Measurements from ENCODE around the gene HCN4. TPM values are rescaled to one million over a fixed set of nuclear protein-coding genes. Genes with fewer than 3 reads are reported as not detected.

Gene HCN4
- total RNA-seq, 2 donors from 2014 or later: 0.82 to 3.1 TPM

DNA sequence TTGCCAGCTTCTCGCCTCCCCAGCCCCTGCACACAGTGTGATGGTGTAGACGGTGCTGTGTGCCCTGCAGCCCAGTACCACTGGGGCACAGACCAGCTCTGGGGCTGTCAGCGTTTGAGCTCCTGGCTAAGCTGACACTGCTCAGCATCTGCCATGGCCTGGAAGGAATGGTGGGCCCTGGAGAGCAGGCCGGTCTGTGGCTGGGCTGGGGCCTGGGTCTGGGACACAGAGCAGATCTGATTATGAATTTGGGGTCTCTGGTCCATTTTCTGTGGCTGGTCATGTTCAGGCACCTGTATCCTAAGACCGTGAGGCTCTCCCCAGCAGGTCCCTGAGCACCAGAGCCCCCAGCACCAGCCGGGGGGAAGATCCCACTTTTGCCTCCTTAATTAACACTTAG lies 34.7 kb downstream of the HCN4 start:
- H3K4me1 Mint-ChIP-seq: no peaks in the 10 kb centered on the region
- DNase-seq: no peak
- H3K27ac Mint-ChIP-seq: no peak overlapping the region
- Histone ChIP-seq H3K9ac (ENCODE audit: extremely low read depth, low read length, poor library complexity, severe bottlenecking) (no peak overlapping the region), H3K4me3 (ENCODE audit: low read length) (no peak overlapping the region), H3K27ac (ENCODE audit: low read depth, low read length) (no peak overlapping the region), H3K27me3 (ENCODE audit: control insufficient read depth, insufficient read depth, low read length, poor library complexity, severe bottlenecking) (no peaks in the 10 kb centered on the region), H3K36me3 (ENCODE audit: control insufficient read depth, insufficient read depth, low read length) (no peaks in the 10 kb centered on the region), H3K9me3 (ENCODE audit: control insufficient read depth, low read length) (no peaks in the 10 kb centered on the region), H3K4me1 (ENCODE audit: control insufficient read depth, insufficient read depth, low read length) (no peaks in the 10 kb centered on the region)
- TF ChIP-seq, protein P1, sequence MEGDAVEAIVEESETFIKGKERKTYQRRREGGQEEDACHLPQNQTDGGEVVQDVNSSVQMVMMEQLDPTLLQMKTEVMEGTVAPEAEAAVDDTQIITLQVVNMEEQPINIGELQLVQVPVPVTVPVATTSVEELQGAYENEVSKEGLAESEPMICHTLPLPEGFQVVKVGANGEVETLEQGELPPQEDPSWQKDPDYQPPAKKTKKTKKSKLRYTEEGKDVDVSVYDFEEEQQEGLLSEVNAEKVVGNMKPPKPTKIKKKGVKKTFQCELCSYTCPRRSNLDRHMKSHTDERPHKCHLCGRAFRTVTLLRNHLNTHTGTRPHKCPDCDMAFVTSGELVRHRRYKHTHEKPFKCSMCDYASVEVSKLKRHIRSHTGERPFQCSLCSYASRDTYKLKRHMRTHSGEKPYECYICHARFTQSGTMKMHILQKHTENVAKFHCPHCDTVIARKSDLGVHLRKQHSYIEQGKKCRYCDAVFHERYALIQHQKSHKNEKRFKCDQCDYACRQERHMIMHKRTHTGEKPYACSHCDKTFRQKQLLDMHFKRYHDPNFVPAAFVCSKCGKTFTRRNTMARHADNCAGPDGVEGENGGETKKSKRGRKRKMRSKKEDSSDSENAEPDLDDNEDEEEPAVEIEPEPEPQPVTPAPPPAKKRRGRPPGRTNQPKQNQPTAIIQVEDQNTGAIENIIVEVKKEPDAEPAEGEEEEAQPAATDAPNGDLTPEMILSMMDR (conservative IDR thresholded peaks at IDR 0.05): no peak
- H3K4me3 Mint-ChIP-seq: no peak overlapping the region
- H3K27me3 Mint-ChIP-seq (ENCODE audit: insufficient read depth): no peaks in the 10 kb centered on the region
- 86 to 89% methylated on average over 5 to 6 of the region's 6 CpGs for WGBS, 2 experiments (ENCODE audit: insufficient coverage in 1 of 2, insufficient read length in 1 of 2)
- no peaks in the 10 kb centered on the region for H3K36me3 Mint-ChIP-seq (ENCODE audit: low read depth)
- H3K9me3 Mint-ChIP-seq: no peaks in the 10 kb centered on the region

DNA sequence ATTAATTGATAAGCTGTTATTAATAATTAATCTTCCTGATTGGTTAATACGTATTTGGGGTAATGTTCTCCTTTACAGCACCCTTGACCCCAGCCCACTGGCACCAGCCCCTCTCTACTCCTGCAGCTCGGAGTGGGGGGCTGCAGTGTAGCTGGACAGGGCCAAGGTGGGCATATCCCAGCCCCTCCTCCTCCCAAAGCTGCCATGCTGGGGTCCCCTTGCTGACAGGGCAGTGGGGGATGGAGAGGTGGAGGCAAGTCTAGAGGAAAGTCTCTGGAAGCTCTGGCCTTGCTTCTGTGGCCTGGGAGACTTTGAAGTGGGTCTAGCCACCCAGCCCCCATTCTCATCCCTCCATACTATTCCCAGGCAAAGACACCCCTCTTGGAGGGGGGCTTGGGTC lies 35.8 kb downstream of the HCN4 start:
- H3K4me3 ChIP-seq (ENCODE audit: low read length): no peak overlapping the region
- no peak overlapping the region for H3K9ac ChIP-seq (ENCODE audit: extremely low read depth, low read length, poor library complexity, severe bottlenecking)
- H3K27ac ChIP-seq (ENCODE audit: low read depth, low read length): no peak overlapping the region
- no peaks in the 10 kb centered on the region for H3K9me3 Mint-ChIP-seq
- no peak for DNase-seq
- H3K4me1 ChIP-seq (ENCODE audit: control insufficient read depth, insufficient read depth, low read length): no peaks in the 10 kb centered on the region
- H3K27me3 ChIP-seq (ENCODE audit: control insufficient read depth, insufficient read depth, low read length, poor library complexity, severe bottlenecking): no peaks in the 10 kb centered on the region
- TF ChIP-seq, protein P1 (conservative IDR thresholded peaks at IDR 0.05): no peak
- H3K36me3 ChIP-seq (ENCODE audit: control insufficient read depth, insufficient read depth, low read length): no peaks in the 10 kb centered on the region
- 92% methylated on average over 2 of the region's 2 CpGs; no CpG with 5 or more reads in 1 of the 2 experiments for WGBS, 2 experiments (ENCODE audit: insufficient coverage in 1 of 2, insufficient read length in 1 of 2)
- H3K27me3 Mint-ChIP-seq (ENCODE audit: insufficient read depth): no peaks in the 10 kb centered on the region
- no peaks in the 10 kb centered on the region for H3K4me1 Mint-ChIP-seq
- no peaks in the 10 kb centered on the region for H3K36me3 Mint-ChIP-seq (ENCODE audit: low read depth)
- no peak overlapping the region for H3K27ac Mint-ChIP-seq
- no peak overlapping the region for H3K4me3 Mint-ChIP-seq
- no peaks in the 10 kb centered on the region for H3K9me3 ChIP-seq (ENCODE audit: control insufficient read depth, low read length)

DNA sequence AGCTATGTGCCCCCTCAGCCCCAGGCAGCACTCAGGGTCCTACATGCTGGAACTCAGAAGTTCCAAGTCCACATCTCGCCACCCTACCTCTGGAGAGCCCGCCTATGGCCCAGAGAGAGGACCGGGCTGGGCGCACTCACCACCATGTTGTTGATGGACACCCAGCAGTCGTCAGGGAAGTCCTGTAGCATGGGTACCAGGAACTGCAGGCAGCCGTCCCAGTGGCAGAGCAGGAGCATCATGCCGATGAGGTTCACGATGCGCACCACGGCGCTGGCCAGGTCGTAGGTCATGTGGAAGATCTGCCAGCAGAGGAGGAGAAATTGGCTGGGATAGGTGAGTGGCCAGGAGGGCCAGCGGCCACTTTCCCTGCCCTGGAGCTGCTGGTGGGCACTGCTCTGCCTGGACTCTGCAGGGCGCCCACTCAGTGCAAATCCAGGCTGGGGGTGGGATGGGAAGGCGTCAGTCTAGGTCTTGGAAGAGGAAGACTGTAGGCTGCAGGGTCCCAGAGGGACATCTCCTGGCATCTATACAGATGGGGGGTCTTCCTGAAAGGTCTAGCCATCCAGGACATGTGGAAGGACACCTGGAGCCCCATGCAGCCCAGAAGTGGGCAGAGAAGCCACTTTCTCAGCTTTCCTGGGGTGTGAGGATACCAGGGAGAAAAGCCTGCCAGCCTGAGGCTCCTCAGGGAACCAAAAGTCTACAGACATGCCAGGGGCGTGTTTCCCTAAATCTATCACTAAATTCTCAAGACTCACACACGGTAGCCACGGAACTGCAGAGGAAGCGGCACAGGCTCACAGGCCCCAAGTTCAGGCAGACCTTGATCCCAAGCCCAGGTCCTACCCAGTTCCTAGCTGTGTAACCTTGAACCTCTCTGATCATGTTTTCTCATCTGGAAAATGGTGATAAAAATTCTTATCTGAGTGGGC lies 36.5 kb downstream of the HCN4 start:
- 93 to 94% methylated on average over 17 to 19 of the region's 19 CpGs for WGBS, 2 experiments (ENCODE audit: insufficient coverage in 1 of 2, insufficient read length in 1 of 2)
- no peaks in the 10 kb centered on the region for H3K36me3 ChIP-seq (ENCODE audit: control insufficient read depth, insufficient read depth, low read length)
- no peak overlapping the region for H3K27ac Mint-ChIP-seq

More for the DNA sequence above, 36.5 kb downstream of the HCN4 start:
- no peaks in the 10 kb centered on the region for H3K27me3 Mint-ChIP-seq (ENCODE audit: insufficient read depth)
- H3K9me3 Mint-ChIP-seq: no peaks in the 10 kb centered on the region
- no peak overlapping the region for H3K9ac ChIP-seq (ENCODE audit: extremely low read depth, low read length, poor library complexity, severe bottlenecking)
- TF ChIP-seq, protein P1 (conservative IDR thresholded peaks at IDR 0.05): no peak
- H3K27me3 ChIP-seq (ENCODE audit: control insufficient read depth, insufficient read depth, low read length, poor library complexity, severe bottlenecking): no peaks in the 10 kb centered on the region
- no peak overlapping the region for H3K4me3 ChIP-seq (ENCODE audit: low read length)
- no peaks in the 10 kb centered on the region for H3K4me1 Mint-ChIP-seq
- H3K4me3 Mint-ChIP-seq: no peak overlapping the region
- H3K9me3 ChIP-seq (ENCODE audit: control insufficient read depth, low read length): no peaks in the 10 kb centered on the region
- no peak overlapping the region for H3K27ac ChIP-seq (ENCODE audit: low read depth, low read length)
- no peak for DNase-seq
- no peaks in the 10 kb centered on the region for H3K4me1 ChIP-seq (ENCODE audit: control insufficient read depth, insufficient read depth, low read length)
- H3K36me3 Mint-ChIP-seq (ENCODE audit: low read depth): no peaks in the 10 kb centered on the region
